GM12864 (cell line): Measurements from ENCODE around the gene PDE4B.
A peak's percentile ranks its signal among the peaks of the same experiment; 100 is the strongest.

Experiments used
- DNase-seq: peaks from one replicate; pipeline ENCODE4 v3.0.0-alpha.2; 2011; ENCODE audit warnings: low read depth
- H3K4me3 ChIP-seq: 2 replicates; pipeline ENCODE4 v1.5.1; 2011; ENCODE audit warnings: mild to moderate bottlenecking, low read depth, low read length, control low read depth
- TF ChIP-seq, protein P1 (sequence below): IDR thresholded peaks from 2 replicates; pipeline ENCODE4 v1.5.1; 2011; ENCODE audit warnings: low read depth, mild to moderate bottlenecking, moderate library complexity, low read length, control low read depth, inconsistent platforms; ENCODE audit errors: missing control alignments

The PDE4B gene

DNA sequence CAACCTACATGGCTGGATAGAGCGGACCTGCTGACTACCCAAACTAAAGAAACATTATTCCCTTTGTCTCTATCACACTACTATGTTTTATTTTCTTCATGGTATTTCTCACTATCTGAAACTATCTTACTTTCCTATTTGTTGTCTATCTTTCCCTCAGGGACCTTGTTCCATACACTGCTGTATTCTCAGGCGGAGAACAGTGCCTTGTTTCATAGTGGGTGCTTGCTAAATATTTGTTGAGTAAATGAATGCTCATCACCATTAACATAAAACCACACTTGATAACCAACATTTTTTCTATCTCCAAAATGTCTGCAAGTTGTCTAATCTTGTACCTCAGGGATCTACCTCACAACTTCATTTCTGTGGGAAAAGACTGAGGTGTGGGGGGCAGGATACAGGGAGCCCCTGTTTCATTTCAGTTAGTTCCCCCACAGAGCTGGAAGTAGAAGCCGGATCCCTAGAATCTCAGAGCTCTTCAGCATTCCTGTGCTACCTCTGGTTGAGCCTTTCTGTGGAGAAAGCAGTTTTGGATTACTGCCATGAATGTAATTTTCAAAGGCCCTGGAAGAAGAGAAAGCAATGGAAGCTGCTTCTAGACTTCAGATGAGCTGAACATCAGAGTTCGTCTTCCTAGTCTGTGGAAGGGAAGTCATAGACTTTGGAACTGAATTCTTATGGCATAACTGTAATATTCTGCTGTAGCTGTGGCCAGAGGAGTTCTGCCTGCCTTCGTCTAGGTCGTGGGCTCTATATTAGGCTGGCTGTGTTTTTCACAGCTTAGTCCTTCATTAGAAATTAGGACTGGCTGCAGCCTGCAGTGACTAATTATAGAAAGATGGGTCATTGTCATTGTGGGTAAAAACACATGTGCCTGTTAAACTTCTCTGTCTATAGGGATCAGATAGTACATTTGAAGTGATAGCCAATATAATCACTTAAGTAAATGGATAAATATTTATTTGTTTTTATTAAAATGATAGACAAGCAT, 448.1 kb downstream of the PDE4B start:
- TF ChIP-seq, protein P1, sequence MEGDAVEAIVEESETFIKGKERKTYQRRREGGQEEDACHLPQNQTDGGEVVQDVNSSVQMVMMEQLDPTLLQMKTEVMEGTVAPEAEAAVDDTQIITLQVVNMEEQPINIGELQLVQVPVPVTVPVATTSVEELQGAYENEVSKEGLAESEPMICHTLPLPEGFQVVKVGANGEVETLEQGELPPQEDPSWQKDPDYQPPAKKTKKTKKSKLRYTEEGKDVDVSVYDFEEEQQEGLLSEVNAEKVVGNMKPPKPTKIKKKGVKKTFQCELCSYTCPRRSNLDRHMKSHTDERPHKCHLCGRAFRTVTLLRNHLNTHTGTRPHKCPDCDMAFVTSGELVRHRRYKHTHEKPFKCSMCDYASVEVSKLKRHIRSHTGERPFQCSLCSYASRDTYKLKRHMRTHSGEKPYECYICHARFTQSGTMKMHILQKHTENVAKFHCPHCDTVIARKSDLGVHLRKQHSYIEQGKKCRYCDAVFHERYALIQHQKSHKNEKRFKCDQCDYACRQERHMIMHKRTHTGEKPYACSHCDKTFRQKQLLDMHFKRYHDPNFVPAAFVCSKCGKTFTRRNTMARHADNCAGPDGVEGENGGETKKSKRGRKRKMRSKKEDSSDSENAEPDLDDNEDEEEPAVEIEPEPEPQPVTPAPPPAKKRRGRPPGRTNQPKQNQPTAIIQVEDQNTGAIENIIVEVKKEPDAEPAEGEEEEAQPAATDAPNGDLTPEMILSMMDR: no peak
- DNase-seq: no peak
- no peak overlapping the region for H3K4me3 ChIP-seq

DNA sequence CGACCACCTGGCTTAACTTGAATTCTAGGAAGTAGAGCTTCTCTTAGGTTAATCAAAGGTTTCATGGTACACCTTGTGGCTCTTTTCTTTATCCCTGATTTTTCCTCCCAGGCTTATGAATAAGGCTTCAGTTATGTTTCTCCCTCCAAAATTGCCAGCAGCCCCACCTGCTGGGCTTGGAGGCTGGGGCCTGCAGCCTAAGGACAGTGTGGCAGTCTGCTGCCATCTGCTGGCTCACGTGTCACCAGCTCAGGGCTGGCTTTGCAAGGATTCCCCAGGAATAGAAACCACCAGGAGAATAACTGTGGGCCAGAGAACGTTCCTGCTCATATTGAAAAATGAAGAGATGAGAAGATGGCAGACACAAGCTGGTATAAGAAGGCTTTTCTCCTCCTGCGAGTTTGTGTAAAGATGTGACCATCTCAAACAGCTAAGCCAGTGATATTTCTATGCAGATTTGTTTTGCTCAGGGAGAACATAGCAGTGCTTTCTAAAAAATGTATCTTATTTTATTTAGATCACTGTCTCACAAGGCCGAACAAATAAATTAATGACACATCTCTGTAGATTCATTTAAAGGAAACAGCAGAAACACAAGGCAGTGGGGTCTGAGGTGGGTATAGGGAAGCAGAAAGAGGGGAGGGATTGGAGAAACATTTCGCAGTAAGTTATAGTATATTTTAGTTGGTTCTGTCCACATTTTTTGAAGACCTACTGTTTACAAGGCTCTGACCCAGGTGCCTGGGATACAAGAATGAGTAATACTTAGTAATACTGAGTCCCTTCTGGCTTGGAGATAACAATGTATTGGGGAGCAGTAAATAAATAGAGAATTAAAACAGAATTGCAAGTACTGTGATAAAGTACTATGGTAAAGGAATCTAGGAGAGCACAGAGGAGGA, 450.2 kb downstream of the PDE4B start:
- H3K4me3 ChIP-seq: no peak overlapping the region
- no peak for DNase-seq
- TF ChIP-seq, protein P1: peak; percentile 98

DNA sequence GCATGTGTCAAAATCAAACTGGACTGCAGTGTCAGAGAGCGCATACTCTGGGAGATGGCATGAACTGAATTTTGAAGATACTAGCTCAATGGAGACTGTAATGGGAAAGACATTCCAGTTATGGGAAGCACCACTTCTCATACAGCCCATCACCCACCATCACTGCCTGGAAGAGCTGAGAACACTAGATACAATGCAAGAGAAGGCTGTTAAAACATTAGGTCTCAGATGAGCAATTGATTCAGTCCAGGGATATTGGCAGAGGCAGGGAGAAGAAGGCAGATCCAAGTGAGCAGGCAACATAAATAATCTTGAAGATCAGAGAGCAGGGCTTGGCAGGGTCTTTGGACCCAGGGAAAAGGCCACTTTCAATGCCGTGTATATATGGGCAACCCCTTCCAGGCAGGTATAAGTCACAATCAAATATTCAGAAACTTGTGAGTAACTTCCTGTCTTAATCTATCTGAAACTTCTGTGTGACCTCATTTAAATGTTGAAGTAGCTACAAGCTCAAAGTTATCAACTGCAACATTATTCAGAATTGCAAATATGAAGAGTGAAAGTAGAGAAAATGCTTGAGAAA, 450.9 kb downstream of the PDE4B start:
- no peak overlapping the region for H3K4me3 ChIP-seq
- no peak for DNase-seq
- TF ChIP-seq, protein P1: no peak

DNA sequence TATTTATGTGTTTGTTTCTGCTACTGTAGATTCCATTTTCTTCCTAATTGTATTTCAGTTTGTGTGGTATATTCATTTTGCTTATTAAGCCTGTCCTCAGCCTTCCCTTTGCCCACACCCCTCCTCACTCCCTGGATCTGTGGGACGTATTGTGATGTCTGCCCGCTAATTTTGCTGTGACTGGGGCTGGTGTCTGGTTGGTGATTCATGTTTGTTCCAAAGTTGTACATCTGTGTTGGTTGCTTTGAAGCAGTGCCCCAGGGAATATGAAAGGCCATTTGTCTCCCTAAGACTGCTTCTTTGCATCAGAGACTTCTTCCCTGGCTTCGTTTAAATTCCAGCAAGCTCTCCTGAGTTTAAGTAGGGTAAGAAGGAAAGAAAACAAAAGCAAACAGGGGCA, 451.7 kb downstream of the PDE4B start:
- no peak for DNase-seq
- H3K4me3 ChIP-seq: no peak overlapping the region
- TF ChIP-seq, protein P1: no peak

DNA sequence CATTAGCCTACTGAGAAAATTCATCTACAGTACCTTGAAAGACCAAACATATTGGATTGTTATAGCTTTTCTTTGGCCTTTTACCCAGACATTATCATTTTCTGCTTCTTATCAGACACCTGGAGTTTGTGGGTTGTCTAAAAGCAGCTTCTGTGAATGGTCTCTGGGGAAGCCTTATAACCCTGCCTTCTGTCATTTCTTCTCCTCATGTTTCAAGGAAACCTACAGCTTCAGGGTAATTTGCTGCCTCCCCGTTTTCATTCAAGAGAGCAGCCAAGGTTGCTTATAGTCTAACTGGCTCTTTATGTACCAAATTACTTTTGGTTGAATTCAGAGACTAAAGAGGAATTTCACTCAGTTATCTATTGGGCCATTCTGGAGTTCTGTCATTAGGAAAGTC, 453.0 kb downstream of the PDE4B start:
- DNase-seq: no peak
- H3K4me3 ChIP-seq: no peak overlapping the region
- TF ChIP-seq, protein P1: no peak

DNA sequence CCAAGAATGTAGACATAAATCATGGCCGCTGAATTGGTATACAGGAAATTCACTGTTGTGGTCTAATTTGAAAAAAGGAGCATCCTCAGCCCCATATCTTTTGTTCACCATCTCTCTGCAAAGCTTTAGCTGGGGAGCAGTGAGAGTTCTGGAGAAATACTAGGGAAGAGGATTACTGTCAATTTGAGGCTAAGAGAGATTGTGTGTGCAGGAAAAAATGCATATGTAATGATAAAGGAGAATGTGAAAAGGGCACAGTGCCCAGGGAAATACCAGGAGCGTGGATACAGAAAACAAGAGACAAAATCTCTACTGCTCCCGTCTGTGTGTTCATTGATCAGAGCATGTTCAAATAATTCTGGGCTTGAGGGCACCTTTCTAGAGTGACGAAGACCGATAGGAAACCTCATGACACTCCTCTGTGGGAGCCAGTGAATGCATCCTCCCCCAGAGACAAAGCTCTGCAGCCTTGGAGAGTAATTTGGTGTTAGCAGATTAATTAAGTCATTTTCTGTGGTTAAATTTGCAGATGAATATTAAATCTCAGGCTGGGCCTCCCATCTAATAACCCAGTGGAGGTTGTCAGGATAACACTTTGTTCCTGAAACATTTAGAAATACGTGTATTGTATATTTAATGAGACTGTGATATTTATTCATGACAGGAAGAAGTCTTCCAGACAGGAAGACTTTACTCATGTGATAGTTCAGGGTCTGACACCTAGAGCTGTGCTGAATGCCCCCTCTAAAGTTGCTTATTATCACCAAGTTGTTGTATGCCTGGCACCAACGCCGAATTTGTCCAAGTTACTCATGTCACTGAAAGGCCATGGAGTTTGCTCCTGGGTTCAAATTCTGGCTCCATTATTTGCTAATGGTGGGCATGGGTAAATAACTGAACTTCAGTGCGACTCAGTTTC, 453.9 kb downstream of the PDE4B start:
- peak overlapping the region; percentile 52; the same call in 1 of the 2 replicates for H3K4me3 ChIP-seq
- no peak for DNase-seq
- TF ChIP-seq, protein P1: no peak
